ENCODE measurements around the gene PRRT1B.

The PRRT1B gene

DNA sequence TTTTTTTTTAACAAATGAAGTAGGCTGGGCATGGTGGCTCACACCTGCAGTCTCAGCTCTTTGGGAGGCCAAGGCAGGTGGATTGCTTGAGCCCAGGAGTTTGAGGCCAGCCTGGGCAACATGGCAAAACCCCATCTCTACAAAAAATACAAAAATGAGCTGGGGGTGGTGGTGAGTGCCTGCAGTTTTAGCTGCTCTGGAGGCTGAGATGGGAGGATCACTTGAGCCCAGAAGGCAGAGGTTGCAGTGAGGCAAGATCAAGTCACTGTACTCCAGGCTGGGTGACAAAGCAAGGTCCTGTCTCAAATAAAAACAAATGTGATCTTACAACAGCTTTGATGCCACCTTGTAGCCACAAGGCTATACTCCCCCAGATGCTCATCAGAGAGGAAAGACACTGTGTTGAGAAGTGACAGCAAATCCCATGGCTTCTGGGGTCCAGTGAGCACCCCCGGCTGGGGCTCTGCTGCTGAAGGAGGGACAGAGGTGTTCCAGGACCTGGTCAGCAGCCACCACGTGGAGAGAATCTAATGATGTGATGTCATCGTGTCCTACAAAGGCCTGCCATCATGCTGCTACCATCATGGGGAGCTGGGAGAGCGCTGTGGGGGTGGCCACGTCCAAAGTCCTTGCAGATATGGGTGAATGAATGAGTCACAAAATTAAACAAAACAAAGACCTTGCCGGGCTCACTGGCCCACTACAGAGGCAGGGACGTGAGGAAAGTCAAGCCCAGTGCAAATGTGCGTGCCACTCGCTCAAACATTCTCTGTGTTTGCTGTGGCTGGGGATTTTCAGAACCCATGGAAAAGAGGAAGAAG is 60.7 kb downstream of the PRRT1B start:
- TF ChIP-seq POLR2AphosphoS5 (IDR thresholded peaks at IDR 0.05; ENCODE audit: low read depth, low read length) = no peak
- TF ChIP-seq TAF1 (IDR thresholded peaks at IDR 0.05; ENCODE audit: borderline replicate concordance, insufficient read depth, low read length) = no peak
- TF ChIP-seq, protein P1, sequence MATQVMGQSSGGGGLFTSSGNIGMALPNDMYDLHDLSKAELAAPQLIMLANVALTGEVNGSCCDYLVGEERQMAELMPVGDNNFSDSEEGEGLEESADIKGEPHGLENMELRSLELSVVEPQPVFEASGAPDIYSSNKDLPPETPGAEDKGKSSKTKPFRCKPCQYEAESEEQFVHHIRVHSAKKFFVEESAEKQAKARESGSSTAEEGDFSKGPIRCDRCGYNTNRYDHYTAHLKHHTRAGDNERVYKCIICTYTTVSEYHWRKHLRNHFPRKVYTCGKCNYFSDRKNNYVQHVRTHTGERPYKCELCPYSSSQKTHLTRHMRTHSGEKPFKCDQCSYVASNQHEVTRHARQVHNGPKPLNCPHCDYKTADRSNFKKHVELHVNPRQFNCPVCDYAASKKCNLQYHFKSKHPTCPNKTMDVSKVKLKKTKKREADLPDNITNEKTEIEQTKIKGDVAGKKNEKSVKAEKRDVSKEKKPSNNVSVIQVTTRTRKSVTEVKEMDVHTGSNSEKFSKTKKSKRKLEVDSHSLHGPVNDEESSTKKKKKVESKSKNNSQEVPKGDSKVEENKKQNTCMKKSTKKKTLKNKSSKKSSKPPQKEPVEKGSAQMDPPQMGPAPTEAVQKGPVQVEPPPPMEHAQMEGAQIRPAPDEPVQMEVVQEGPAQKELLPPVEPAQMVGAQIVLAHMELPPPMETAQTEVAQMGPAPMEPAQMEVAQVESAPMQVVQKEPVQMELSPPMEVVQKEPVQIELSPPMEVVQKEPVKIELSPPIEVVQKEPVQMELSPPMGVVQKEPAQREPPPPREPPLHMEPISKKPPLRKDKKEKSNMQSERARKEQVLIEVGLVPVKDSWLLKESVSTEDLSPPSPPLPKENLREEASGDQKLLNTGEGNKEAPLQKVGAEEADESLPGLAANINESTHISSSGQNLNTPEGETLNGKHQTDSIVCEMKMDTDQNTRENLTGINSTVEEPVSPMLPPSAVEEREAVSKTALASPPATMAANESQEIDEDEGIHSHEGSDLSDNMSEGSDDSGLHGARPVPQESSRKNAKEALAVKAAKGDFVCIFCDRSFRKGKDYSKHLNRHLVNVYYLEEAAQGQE (IDR thresholded peaks at IDR 0.05; ENCODE audit: insufficient read depth in 1 of 2, low read depth in 2 of 2, low read length in 2 of 2) = no peak
- TF ChIP-seq SIN3A (IDR thresholded peaks at IDR 0.05; ENCODE audit: borderline replicate concordance, insufficient read depth, low read length) = no peak
- TF ChIP-seq FOXP2 (optimal IDR thresholded peaks at IDR 0.05; ENCODE audit: borderline replicate concordance, extremely low read depth, extremely low read length, insufficient read depth) = no peak

DNA sequence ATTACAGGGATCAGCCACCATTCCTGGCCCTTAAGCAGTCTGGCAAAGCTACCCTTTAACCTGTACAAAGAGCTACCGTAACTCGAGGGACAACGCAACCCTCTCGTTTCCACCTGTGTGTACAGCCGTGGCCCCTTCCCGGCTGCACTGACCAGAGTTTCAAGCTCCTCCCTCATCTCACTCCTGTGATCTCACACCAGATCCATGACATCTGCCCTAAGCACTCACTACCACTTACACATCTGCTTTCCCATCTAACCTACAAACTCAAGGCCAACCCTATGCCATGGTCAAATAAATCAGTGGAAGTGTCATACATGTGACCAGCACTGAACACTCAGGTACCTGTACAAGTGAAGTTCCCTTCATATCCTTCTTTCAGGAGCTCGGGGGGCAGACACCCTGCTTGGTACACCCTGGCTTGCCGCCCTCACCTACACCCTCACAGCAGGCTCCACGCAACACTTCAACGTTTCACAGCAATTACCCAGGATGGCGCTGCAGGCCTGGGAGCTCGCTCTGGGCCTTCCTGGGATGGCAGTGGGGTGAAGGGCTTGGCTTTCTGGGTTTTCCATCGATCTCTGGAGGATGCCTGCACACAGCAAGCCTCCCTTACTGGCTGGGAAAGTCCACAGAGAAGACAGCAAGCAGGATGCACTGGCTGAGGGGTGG is 61.7 kb downstream of the PRRT1B start:
- TF ChIP-seq, protein P1 (IDR thresholded peaks at IDR 0.05; ENCODE audit: insufficient read depth in 1 of 2, low read depth in 2 of 2, low read length in 2 of 2) = no peak
- TF ChIP-seq POLR2AphosphoS5 (IDR thresholded peaks at IDR 0.05; ENCODE audit: low read depth, low read length) (no peak), TAF1 (IDR thresholded peaks at IDR 0.05; ENCODE audit: borderline replicate concordance, insufficient read depth, low read length) (no peak), SIN3A (IDR thresholded peaks at IDR 0.05; ENCODE audit: borderline replicate concordance, insufficient read depth, low read length) (no peak), FOXP2 (optimal IDR thresholded peaks at IDR 0.05; ENCODE audit: borderline replicate concordance, extremely low read depth, extremely low read length, insufficient read depth) (no peak)

- no peak for TF ChIP-seq TAF1 (IDR thresholded peaks at IDR 0.05; ENCODE audit: borderline replicate concordance, insufficient read depth, low read length)
- TF ChIP-seq POLR2AphosphoS5 (IDR thresholded peaks at IDR 0.05; ENCODE audit: low read depth, low read length) = no peak
- TF ChIP-seq, protein P1 (IDR thresholded peaks at IDR 0.05; ENCODE audit: insufficient read depth in 1 of 2, low read depth in 2 of 2, low read length in 2 of 2) = no peak
- no peak for TF ChIP-seq FOXP2 (optimal IDR thresholded peaks at IDR 0.05; ENCODE audit: borderline replicate concordance, extremely low read depth, extremely low read length, insufficient read depth)
- TF ChIP-seq SIN3A (IDR thresholded peaks at IDR 0.05; ENCODE audit: borderline replicate concordance, insufficient read depth, low read length) = no peak
Observed at GRCh38 chr9:131607591-131607990, 62.3 kb downstream of the PRRT1B start.

- TF ChIP-seq FOXP2 (optimal IDR thresholded peaks at IDR 0.05; ENCODE audit: borderline replicate concordance, extremely low read depth, extremely low read length, insufficient read depth) = no peak
- no peak for TF ChIP-seq POLR2AphosphoS5 (IDR thresholded peaks at IDR 0.05; ENCODE audit: low read depth, low read length)
- no peak for TF ChIP-seq SIN3A (IDR thresholded peaks at IDR 0.05; ENCODE audit: borderline replicate concordance, insufficient read depth, low read length)
- no peak for TF ChIP-seq TAF1 (IDR thresholded peaks at IDR 0.05; ENCODE audit: borderline replicate concordance, insufficient read depth, low read length)
- TF ChIP-seq, protein P1 (IDR thresholded peaks at IDR 0.05; ENCODE audit: insufficient read depth in 1 of 2, low read depth in 2 of 2, low read length in 2 of 2) = no peak
Observed at GRCh38 chr9:131608493-131609037, 63.2 kb downstream of the PRRT1B start.
